GM21390 (cell line): Measurements from ENCODE around the gene PPTC7.
"Not testable (repeated sequence)": the region's sequence is repeated elsewhere in the genome, so short reads cannot be mapped to it uniquely, and the experiment has no call there.

Source experiments
- ATAC-seq: cut with Tn5 transposase; IDR thresholded peaks from one replicate; pipeline ENCODE4 v1.9.1; 2021; ENCODE audit not compliant: unreplicated experiment

Gene PPTC7, protein sequence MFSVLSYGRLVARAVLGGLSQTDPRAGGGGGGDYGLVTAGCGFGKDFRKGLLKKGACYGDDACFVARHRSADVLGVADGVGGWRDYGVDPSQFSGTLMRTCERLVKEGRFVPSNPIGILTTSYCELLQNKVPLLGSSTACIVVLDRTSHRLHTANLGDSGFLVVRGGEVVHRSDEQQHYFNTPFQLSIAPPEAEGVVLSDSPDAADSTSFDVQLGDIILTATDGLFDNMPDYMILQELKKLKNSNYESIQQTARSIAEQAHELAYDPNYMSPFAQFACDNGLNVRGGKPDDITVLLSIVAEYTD

DNA sequence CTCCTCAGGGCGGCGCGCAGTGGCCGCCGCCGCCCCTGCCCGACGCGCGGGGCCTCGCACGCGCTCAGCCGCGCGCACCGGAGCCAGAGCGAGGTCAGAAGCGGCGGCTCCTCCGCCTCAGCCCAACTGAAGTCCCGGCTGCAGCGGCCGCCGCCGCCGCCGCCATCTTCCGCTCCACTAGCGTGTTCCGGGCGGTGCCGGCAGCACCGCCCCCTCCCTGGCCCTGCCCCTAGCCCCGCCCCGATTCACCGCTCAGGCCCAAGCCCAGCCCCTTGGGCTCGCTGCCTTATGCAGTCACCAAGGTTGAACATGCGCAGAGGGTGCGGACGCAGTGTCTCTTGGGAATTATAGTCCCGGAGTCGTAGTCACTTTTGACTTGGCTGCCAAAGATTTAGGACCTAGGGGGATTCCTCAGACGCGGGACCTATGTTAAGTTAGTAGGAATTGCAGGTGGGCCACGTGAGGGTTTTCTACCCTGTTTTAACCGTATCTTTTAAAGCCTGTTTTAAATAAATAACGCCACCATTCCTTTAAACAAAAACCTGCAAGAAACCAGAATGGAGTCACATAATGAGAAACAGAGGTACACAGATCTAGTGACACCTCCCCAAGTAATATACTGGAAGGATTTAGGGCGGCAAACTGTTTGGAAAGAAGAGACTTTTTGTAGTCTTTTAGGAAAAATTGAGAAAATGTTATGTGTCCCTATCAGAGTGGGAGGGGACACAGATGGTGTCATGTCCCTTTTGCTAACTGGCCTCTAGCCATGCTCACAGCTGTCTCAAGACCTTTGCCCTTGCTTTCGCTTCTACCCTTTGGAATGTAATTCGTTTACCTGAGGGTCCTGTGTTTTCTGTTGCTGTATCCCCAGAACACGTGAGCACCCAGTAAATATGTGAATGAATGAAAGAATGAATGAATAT is at the start of gene PPTC7:
Gene PPTC7, minus strand, starts transcription at position 182 of the 923 bp plus-strand sequence. CDS start 287 bp downstream, outside the sequence.
- peak; percentile 84 for ATAC-seq

GRCh38 chr12:110627500-110628195 is 44.5 kb upstream of the PPTC7 start:
- ATAC-seq, result no peak

GRCh38 chr12:110622582-110622981 is 39.5 kb upstream of the PPTC7 start:
- ATAC-seq, result no peak

DNA sequence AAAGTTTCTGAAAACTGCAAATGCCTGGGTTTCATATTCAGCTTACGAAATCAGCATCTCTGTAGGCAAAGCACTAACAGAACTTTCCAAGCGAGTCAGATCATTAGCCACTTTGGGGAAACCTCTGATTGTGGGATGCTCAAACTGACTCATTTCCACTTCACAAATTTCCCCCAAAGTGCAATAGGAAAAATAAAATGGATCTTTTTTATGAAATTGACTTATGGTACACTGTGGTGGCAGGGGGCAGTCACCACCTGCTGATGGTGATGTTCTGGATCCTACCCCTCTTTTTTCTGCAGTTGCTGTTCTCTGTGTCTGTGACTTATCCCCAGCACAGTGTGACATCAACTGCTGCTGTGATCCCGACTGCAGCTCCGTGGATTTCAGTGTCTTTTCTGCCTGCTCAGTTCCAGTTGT is 36.4 kb upstream of the PPTC7 start:
- ATAC-seq, result no peak

- ATAC-seq, result no peak
Measured at GRCh38 chr12:110616471-110617115, 33.5 kb upstream of the PPTC7 start.

GRCh38 chr12:110615171-110615570 is 32.1 kb upstream of the PPTC7 start:
- ATAC-seq, result no peak

GRCh38 chr12:110613771-110614684 is 30.9 kb upstream of the PPTC7 start, which contains the start of gene TCTN1:
TCTN1 (plus strand) TSS chr12:110614129; CDS start chr12:110614183, 54 bp downstream.
- ATAC-seq, result peak; percentile 78

DNA sequence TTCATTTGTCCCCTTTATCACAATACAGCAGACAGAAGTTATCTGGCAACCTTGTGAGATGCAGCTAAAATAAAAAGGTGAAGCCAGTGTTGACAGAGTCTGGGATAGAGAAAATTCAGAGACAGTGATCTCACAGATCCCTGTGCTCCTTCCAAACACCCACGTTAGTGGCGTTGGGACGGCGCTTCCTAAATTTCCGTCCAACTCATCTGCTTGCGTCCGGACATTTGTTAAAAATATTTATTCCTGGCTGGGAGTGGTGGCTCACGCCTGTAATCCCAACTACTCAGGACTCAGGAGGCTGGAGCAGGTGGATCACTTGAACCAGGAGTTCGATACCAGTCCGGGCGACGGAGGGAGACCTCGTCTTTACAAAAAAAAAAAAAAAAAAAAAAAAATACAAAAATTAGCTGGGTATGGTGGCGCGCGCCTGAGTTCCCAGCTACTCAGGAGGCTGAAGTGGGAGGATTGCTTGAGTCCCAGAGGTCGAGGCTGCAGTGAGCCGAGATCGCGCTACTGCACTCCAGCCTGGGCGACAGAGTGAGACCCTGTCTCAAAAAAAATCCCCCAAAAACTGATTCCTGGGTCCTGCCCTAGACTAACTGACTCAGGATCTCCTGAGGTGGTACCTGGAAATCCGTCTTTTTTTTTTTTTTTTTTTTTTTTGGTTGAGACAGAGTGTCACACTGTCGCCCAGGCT is 30.1 kb upstream of the PPTC7 start:
- no peak for ATAC-seq

DNA sequence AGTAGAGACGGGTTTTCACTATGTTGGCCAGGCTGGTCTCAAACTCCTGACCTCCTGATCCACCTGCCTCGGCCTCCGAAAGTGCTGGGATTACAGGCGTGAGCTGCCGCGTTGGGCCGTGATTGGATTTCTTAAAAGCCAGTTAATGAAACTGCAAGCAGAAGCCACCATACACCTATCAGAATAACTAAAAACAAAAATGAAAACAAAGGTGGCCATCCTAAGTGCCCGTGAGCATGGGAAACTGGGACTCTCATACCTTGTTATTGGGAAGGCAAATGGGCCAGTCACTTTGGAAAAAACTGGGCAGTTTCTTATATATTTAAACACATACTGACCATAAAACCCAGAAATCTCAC is 23.1 kb upstream of the PPTC7 start:
- no peak for ATAC-seq

DNA sequence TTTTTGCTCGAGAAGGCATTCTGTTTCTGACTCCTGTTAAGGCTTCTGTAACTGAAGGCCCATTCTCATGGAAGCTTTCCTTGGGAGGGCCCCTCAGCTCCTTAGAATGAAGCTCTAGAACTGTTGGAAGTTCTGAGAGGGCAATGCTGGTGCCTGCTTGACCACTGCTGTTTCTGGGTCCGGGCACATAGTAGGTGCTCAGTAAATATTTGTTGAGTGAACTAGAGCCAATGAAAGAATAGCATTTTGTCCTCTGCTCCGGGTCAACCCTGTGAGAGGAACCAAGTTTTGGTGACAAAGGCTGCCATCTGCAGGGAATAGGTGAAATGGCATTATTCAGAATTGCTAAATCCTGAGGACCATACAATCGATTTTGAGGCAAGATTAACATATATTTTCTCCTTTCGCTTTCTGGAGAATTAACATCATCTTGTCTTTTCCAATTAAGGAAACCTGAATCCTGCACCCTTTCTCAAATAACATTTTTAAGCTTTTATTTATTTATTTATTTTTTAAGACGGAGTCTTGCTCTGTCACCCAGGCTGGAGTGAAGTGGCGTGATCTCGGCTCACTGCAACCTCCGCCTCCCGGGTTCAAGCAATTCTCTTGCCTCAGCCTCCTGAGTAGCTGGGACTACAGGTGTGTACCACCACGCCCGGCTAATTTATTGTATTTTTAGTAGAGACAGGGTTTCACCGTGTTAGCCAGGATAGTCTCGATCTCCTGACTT is 19.1 kb upstream of the PPTC7 start:
- ATAC-seq, result not testable (repeated sequence)

- no peak for ATAC-seq
Measured at GRCh38 chr12:110600254-110600653, 17.1 kb upstream of the PPTC7 start.

GRCh38 chr12:110599334-110599733 is 16.2 kb upstream of the PPTC7 start:
- no peak for ATAC-seq

DNA sequence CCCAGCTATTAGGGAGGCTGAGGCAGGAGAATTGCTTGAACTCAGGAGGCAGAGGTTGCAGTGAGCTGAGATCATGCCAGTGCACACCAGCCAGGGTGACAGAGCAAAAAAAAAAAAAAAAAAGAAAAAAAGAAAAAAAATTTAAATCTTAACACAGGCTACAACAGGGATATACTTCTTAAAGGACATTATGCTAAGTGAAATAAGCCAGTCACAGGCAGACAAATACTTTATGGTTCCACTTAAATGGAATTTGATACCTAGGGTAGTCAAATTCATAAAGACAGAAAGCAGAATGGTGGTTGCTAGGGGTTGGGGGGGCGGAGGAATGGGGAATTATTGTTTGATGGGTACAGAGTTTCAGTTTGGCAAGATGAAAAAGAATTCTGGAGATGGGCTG is 14.8 kb upstream of the PPTC7 start:
- ATAC-seq, result no peak

GRCh38 chr12:110592919-110593318 is 9.8 kb upstream of the PPTC7 start:
- ATAC-seq, result not testable (repeated sequence)

- no peak for ATAC-seq
Measured at GRCh38 chr12:110592078-110592477, 9.0 kb upstream of the PPTC7 start.

- no peak for ATAC-seq
Measured at GRCh38 chr12:110591451-110592051, 8.4 kb upstream of the PPTC7 start.

GRCh38 chr12:110590806-110591326 is 7.7 kb upstream of the PPTC7 start:
- peak; percentile 84 for ATAC-seq

- no peak for ATAC-seq
Measured at GRCh38 chr12:110590059-110590458, 6.9 kb upstream of the PPTC7 start.
